Stimulated activated CD4-positive, alpha-beta T cell treated with anti-CD3 and anti-CD28 coated beads, Interleukin-1b, Interleukin-23, amount 100 ng/mL, for 24 hours (primary cell): ENCODE data around the gene BPIFA2.

ENCODE experiments used
- DNase-seq, 4 experiments: peaks; one replicate each; pipeline ENCODE4 v3.0.0-alpha.2; 2020; ENCODE audit warnings: low read depth in 4 of 4, low spot score in 1 of 4

The BPIFA2 gene

GRCh38 chr20:33191955-33192354 is 24.0 kb downstream of the BPIFA2 start:
- DNase-seq = no peak

- DNase-seq = no peak
Measured at GRCh38 chr20:33192912-33193501, 25.0 kb downstream of the BPIFA2 start.

- DNase-seq = no peak
Measured at GRCh38 chr20:33199026-33199425, 31.1 kb downstream of the BPIFA2 start.

GRCh38 chr20:33202451-33202850 is 34.5 kb downstream of the BPIFA2 start:
- no peak for DNase-seq

GRCh38 chr20:33203444-33203843 is 35.5 kb downstream of the BPIFA2 start:
- DNase-seq = no peak

GRCh38 chr20:33209789-33210188 is 41.8 kb downstream of the BPIFA2 start:
- DNase-seq = peak in 3 of 4 experiments; percentile 2 to 10 (median 6)

- DNase-seq = no peak
Measured at GRCh38 chr20:33210371-33210770, 42.4 kb downstream of the BPIFA2 start.

- peak in 1 of 4 experiments; percentile 2 for DNase-seq
Measured at GRCh38 chr20:33211817-33212424, 44.0 kb downstream of the BPIFA2 start.

- no peak for DNase-seq
Measured at GRCh38 chr20:33217052-33217451, 49.1 kb downstream of the BPIFA2 start, which contains the start of gene BPIFA3. BPIFA3 (plus strand) TSS chr20:33217352; CDS start chr20:33217537, 185 bp downstream.

- DNase-seq = no peak
Measured at GRCh38 chr20:33224399-33224798, 56.4 kb downstream of the BPIFA2 start.

- DNase-seq = no peak
Measured at GRCh38 chr20:33229843-33230242, 61.9 kb downstream of the BPIFA2 start.
